GM12873 (cell line): ENCODE data around the gene FOLR1.

Experiments
- CTCF ChIP-seq: IDR thresholded peaks from 2 replicates; pipeline ENCODE4 v1.5.1; 2012; ENCODE audit warnings: low read depth, mild to moderate bottlenecking, moderate library complexity, low read length, control low read depth; ENCODE audit not compliant: insufficient read depth; ENCODE audit errors: missing control alignments

Gene FOLR1

GRCh38 chr11:72227316-72228228, 35.6 kb downstream of the FOLR1 start:
- no peak for TF ChIP-seq CTCF

- TF ChIP-seq CTCF: no peak
These were observed 36.4 kb downstream of the FOLR1 start for GRCh38 chr11:72228229-72228843.

GRCh38 chr11:72228844-72229231, 36.9 kb downstream of the FOLR1 start:
- no peak for TF ChIP-seq CTCF

- no peak for TF ChIP-seq CTCF
These were observed 37.5 kb downstream of the FOLR1 start for GRCh38 chr11:72229336-72229924.

GRCh38 chr11:72229925-72230763, 38.2 kb downstream of the FOLR1 start:
- TF ChIP-seq CTCF: no peak

GRCh38 chr11:72230764-72231365, 38.9 kb downstream of the FOLR1 start:
- TF ChIP-seq CTCF: no peak
